ENCODE results near the gene SNAPC3.
"Not testable (repeated sequence)": the region's sequence is repeated elsewhere in the genome, so short reads cannot be mapped to it uniquely, and the experiment has no call there.

Gene SNAPC3

GRCh38 chr9:15403155-15403554, 19.5 kb upstream of the SNAPC3 start:
- Mint-ChIP-seq H3K4me3 (no peak overlapping the region), H3K4me1 (peaks cover 1% of the 10 kb centered on the region), H3K36me3 (no peaks in the 10 kb centered on the region), H3K27ac (no peak overlapping the region), H3K9me3 (peaks cover 4% of the 10 kb centered on the region), H3K27me3 (no peaks in the 10 kb centered on the region)

- peaks cover 5% of the 10 kb centered on the region for H3K4me1 Mint-ChIP-seq
- no peaks in the 10 kb centered on the region for H3K36me3 Mint-ChIP-seq
- H3K9me3 Mint-ChIP-seq, result peaks cover 3% of the 10 kb centered on the region
- no peak overlapping the region for H3K4me3 Mint-ChIP-seq
- no peaks in the 10 kb centered on the region for H3K27me3 Mint-ChIP-seq
- H3K27ac Mint-ChIP-seq, result no peak overlapping the region
Observed at GRCh38 chr9:15404171-15404570, 18.5 kb upstream of the SNAPC3 start.

- Mint-ChIP-seq H3K27ac (peak overlapping the region; percentile 88), H3K4me1 (peaks cover 3% of the 10 kb centered on the region), H3K27me3 (no peaks in the 10 kb centered on the region)
Observed at GRCh38 chr9:15416880-15417279, 5.8 kb upstream of the SNAPC3 start.

GRCh38 chr9:15417626-15418025, 5.0 kb upstream of the SNAPC3 start:
- Mint-ChIP-seq H3K9me3 (no peaks in the 10 kb centered on the region), H3K27me3 (no peaks in the 10 kb centered on the region), H3K4me1 (peaks cover 8% of the 10 kb centered on the region), H3K36me3 (no peaks in the 10 kb centered on the region), H3K27ac (no peak overlapping the region), H3K4me3 (no peak overlapping the region)

More at GRCh38 chr9:15416880-15417279, 5.8 kb upstream of the SNAPC3 start:
- Mint-ChIP-seq H3K36me3 (no peaks in the 10 kb centered on the region), H3K4me3 (no peak overlapping the region), H3K9me3 (no peaks in the 10 kb centered on the region)

GRCh38 chr9:15420796-15421195, 1.9 kb upstream of the SNAPC3 start:
- Mint-ChIP-seq H3K4me3 (no peak overlapping the region), H3K9me3 (no peaks in the 10 kb centered on the region), H3K27me3 (no peaks in the 10 kb centered on the region), H3K4me1 (peaks cover 30% of the 10 kb centered on the region), H3K27ac (no peak overlapping the region), H3K36me3 (peaks cover 5% of the 10 kb centered on the region)

GRCh38 chr9:15421532-15421931, 1.1 kb upstream of the SNAPC3 start:
- H3K36me3 Mint-ChIP-seq, result peaks cover 8% of the 10 kb centered on the region
- H3K4me1 Mint-ChIP-seq, result peaks cover 37% of the 10 kb centered on the region
- no peak overlapping the region for H3K27ac Mint-ChIP-seq
- H3K27me3 Mint-ChIP-seq, result no peaks in the 10 kb centered on the region
- H3K9me3 Mint-ChIP-seq, result no peaks in the 10 kb centered on the region
- H3K4me3 Mint-ChIP-seq, result peak overlapping the region; percentile 95

- peak overlapping the region; percentile 95 for H3K4me3 Mint-ChIP-seq
- peak overlapping the region; percentile 87 for H3K27ac Mint-ChIP-seq
- H3K4me1 Mint-ChIP-seq, result peaks cover 42% of the 10 kb centered on the region
- no peaks in the 10 kb centered on the region for H3K9me3 Mint-ChIP-seq
- no peaks in the 10 kb centered on the region for H3K27me3 Mint-ChIP-seq
- peaks cover 8% of the 10 kb centered on the region for H3K36me3 Mint-ChIP-seq
Observed at GRCh38 chr9:15421990-15422371, 695 bp upstream of the SNAPC3 start.

GRCh38 chr9:15423231-15423985, 732 bp downstream of the SNAPC3 start:
- Mint-ChIP-seq H3K27ac (peak overlapping the region; percentile 59), H3K36me3 (peaks cover 9% of the 10 kb centered on the region), H3K9me3 (no peaks in the 10 kb centered on the region), H3K4me3 (peak overlapping the region; percentile 95), H3K27me3 (no peaks in the 10 kb centered on the region), H3K4me1 (peaks cover 53% of the 10 kb centered on the region)

- H3K36me3 Mint-ChIP-seq, result peaks cover 13% of the 10 kb centered on the region
- peak overlapping the region; percentile 83 for H3K27ac Mint-ChIP-seq
- no peaks in the 10 kb centered on the region for H3K9me3 Mint-ChIP-seq
- no peak overlapping the region for H3K4me3 Mint-ChIP-seq
- no peaks in the 10 kb centered on the region for H3K27me3 Mint-ChIP-seq
- H3K4me1 Mint-ChIP-seq, result peaks cover 80% of the 10 kb centered on the region
Observed at GRCh38 chr9:15426019-15426418, 3.3 kb downstream of the SNAPC3 start.

GRCh38 chr9:15427702-15428101, 5.0 kb downstream of the SNAPC3 start:
- not testable (repeated sequence) for H3K4me3 Mint-ChIP-seq, H3K27ac Mint-ChIP-seq, H3K27me3 Mint-ChIP-seq, H3K9me3 Mint-ChIP-seq
- H3K4me1 Mint-ChIP-seq, result peaks cover 88% of the 10 kb centered on the region
- peaks cover 16% of the 10 kb centered on the region for H3K36me3 Mint-ChIP-seq

- Mint-ChIP-seq H3K27me3 (no peaks in the 10 kb centered on the region), H3K27ac (peak overlapping the region; percentile 37), H3K9me3 (no peaks in the 10 kb centered on the region), H3K36me3 (peaks cover 23% of the 10 kb centered on the region), H3K4me3 (no peak overlapping the region), H3K4me1 (peaks cover 75% of the 10 kb centered on the region)
Observed at GRCh38 chr9:15430920-15431844, 8.5 kb downstream of the SNAPC3 start.

- peaks cover 71% of the 10 kb centered on the region for H3K4me1 Mint-ChIP-seq
- no peak overlapping the region for H3K27ac Mint-ChIP-seq
Observed at GRCh38 chr9:15433191-15433590, 10.5 kb downstream of the SNAPC3 start.

GRCh38 chr9:15433661-15434060, 11.0 kb downstream of the SNAPC3 start:
- peaks cover 71% of the 10 kb centered on the region for H3K4me1 Mint-ChIP-seq
- no peak overlapping the region for H3K4me3 Mint-ChIP-seq
- no peak overlapping the region for H3K27ac Mint-ChIP-seq
- H3K27me3 Mint-ChIP-seq, result no peaks in the 10 kb centered on the region
- no peaks in the 10 kb centered on the region for H3K9me3 Mint-ChIP-seq
- H3K36me3 Mint-ChIP-seq, result peaks cover 32% of the 10 kb centered on the region

More at GRCh38 chr9:15433191-15433590, 10.5 kb downstream of the SNAPC3 start:
- Mint-ChIP-seq H3K4me3 (no peak overlapping the region), H3K36me3 (peaks cover 31% of the 10 kb centered on the region), H3K27me3 (no peaks in the 10 kb centered on the region), H3K9me3 (no peaks in the 10 kb centered on the region)

- Mint-ChIP-seq H3K9me3 (no peaks in the 10 kb centered on the region), H3K27ac (no peak overlapping the region), H3K4me3 (no peak overlapping the region), H3K36me3 (peaks cover 38% of the 10 kb centered on the region), H3K4me1 (peaks cover 32% of the 10 kb centered on the region), H3K27me3 (no peaks in the 10 kb centered on the region)
Observed at GRCh38 chr9:15438891-15439290, 16.2 kb downstream of the SNAPC3 start.

- not testable (repeated sequence) for H3K4me3 Mint-ChIP-seq, H3K27me3 Mint-ChIP-seq, H3K27ac Mint-ChIP-seq, H3K9me3 Mint-ChIP-seq
- H3K36me3 Mint-ChIP-seq, result peaks cover 28% of the 10 kb centered on the region
- H3K4me1 Mint-ChIP-seq, result peaks cover 25% of the 10 kb centered on the region
Observed at GRCh38 chr9:15441841-15442240, 19.2 kb downstream of the SNAPC3 start.

- not testable (repeated sequence) for H3K27ac Mint-ChIP-seq, H3K9me3 Mint-ChIP-seq, H3K27me3 Mint-ChIP-seq, H3K4me3 Mint-ChIP-seq
- Mint-ChIP-seq H3K36me3 (peaks cover 28% of the 10 kb centered on the region), H3K4me1 (peaks cover 24% of the 10 kb centered on the region)
Observed at GRCh38 chr9:15442264-15442663, 19.6 kb downstream of the SNAPC3 start.
